ENCODE results near the gene RPTOR.

Gene RPTOR

GRCh38 chr17:80546267-80546666, 1.6 kb downstream of the RPTOR start:
- no peak for DNase-seq (ENCODE audit: low spot score)
- no peak for TF ChIP-seq CTCF (IDR thresholded peaks at IDR 0.05; ENCODE audit: extremely low read depth, insufficient read depth, missing control alignments)
- in situ Hi-C loops (cut with MboI; ENCODE audit: low pct_unique_long_range_greater_than_20kb, low sequenced_read_pairs, unreplicated experiment): no loop called here

GRCh38 chr17:80552523-80552922, 7.9 kb downstream of the RPTOR start:
- in situ Hi-C loops (cut with MboI; ENCODE audit: low pct_unique_long_range_greater_than_20kb, low sequenced_read_pairs, unreplicated experiment): loop anchor here (25.0 kb wide), 1 partner anchor 410 kb away; no protein-coding TSS in a partner anchor
- no peak for TF ChIP-seq CTCF (IDR thresholded peaks at IDR 0.05; ENCODE audit: extremely low read depth, insufficient read depth, missing control alignments)
- no peak for DNase-seq (ENCODE audit: low spot score)

GRCh38 chr17:80555266-80555665, 10.6 kb downstream of the RPTOR start:
- no peak for DNase-seq (ENCODE audit: low spot score)
- in situ Hi-C loops (cut with MboI; ENCODE audit: low pct_unique_long_range_greater_than_20kb, low sequenced_read_pairs, unreplicated experiment): loop anchor here (25.0 kb wide), 1 partner anchor 407 kb away; no protein-coding TSS in a partner anchor

GRCh38 chr17:80558046-80558445, 13.4 kb downstream of the RPTOR start:
- TF ChIP-seq CTCF (IDR thresholded peaks at IDR 0.05; ENCODE audit: extremely low read depth, insufficient read depth, missing control alignments): no peak
- in situ Hi-C loops (cut with MboI; ENCODE audit: low pct_unique_long_range_greater_than_20kb, low sequenced_read_pairs, unreplicated experiment): loop anchor here (25.0 kb wide), 1 partner anchor 404 kb away; no protein-coding TSS in a partner anchor
- DNase-seq (ENCODE audit: low spot score): no peak

More at GRCh38 chr17:80555266-80555665, 10.6 kb downstream of the RPTOR start:
- TF ChIP-seq CTCF (IDR thresholded peaks at IDR 0.05; ENCODE audit: extremely low read depth, insufficient read depth, missing control alignments): no peak

- no peak for DNase-seq (ENCODE audit: low spot score)
- no peak for TF ChIP-seq CTCF (IDR thresholded peaks at IDR 0.05; ENCODE audit: extremely low read depth, insufficient read depth, missing control alignments)
- in situ Hi-C loops (cut with MboI; ENCODE audit: low pct_unique_long_range_greater_than_20kb, low sequenced_read_pairs, unreplicated experiment): loop anchor here (25.0 kb wide), 1 partner anchor 402 kb away; no protein-coding TSS in a partner anchor
Measured at GRCh38 chr17:80559825-80560251, 15.2 kb downstream of the RPTOR start.

GRCh38 chr17:80561541-80562114, 17.0 kb downstream of the RPTOR start:
- in situ Hi-C loops (cut with MboI; ENCODE audit: low pct_unique_long_range_greater_than_20kb, low sequenced_read_pairs, unreplicated experiment): loop anchor here (25.0 kb wide), 1 partner anchor 401 kb away; no protein-coding TSS in a partner anchor
- TF ChIP-seq CTCF (IDR thresholded peaks at IDR 0.05; ENCODE audit: extremely low read depth, insufficient read depth, missing control alignments): no peak
- DNase-seq (ENCODE audit: low spot score): no peak

Data from GM13977 (cell line).